ENCODE data around the gene HMHB1. TPM values are rescaled to one million over a fixed set of nuclear protein-coding genes. Genes with fewer than 3 reads are reported as not detected.

Gene HMHB1
- total RNA-seq = not detected in 2 replicates
- polyA plus RNA-seq = not detected in 2 replicates

DNA sequence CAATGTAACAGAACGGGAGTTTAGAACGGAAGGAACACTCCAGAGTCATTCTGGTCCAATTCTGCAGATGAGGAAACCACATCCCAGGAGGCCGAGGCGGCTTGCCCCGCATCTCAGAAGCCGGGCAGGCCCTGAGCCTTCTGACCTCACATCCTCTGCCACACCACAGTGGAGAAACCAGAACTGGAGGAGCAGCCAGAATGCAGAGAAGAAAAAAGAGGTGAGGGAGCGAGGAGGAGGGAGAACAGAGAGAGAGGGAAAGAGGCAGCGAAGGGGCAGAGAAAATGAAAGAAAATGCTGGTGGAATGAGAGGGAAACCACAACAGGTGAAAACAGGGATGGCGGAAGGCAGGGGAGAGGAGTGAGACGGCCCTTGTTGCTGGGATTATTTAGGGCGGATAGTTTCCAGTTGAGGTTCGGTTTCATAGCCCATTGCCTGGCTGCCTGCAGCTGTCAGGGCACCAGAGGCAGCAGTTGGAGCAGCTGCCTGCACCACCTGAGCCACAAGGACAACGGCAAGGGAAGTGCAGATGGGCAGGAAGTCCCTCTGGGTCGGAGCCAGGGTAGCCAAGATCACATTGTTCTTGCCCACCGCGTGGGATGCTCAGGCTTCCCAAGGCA, at the start of gene HMHB1:
HMHB1 (plus strand) TSS at position 77 of the 621 bp plus-strand sequence.
- Histone ChIP-seq H3K4me1 (ENCODE audit: low read depth) (no peaks in the 10 kb centered on the region), H3K4me3 (no peak within 1 kb of the TSS), H3K36me3 (no peaks in the 10 kb centered on the region), H3K27me3 (no peaks in the 10 kb centered on the region), H3K9me3 (ENCODE audit: low read depth) (no peaks in the 10 kb centered on the region), H3K27ac (no peak within 1 kb of the TSS)
- no peak for DNase-seq (ENCODE audit: low read depth in 1 of 2, low spot score in 1 of 2)
- TF ChIP-seq, protein P1, sequence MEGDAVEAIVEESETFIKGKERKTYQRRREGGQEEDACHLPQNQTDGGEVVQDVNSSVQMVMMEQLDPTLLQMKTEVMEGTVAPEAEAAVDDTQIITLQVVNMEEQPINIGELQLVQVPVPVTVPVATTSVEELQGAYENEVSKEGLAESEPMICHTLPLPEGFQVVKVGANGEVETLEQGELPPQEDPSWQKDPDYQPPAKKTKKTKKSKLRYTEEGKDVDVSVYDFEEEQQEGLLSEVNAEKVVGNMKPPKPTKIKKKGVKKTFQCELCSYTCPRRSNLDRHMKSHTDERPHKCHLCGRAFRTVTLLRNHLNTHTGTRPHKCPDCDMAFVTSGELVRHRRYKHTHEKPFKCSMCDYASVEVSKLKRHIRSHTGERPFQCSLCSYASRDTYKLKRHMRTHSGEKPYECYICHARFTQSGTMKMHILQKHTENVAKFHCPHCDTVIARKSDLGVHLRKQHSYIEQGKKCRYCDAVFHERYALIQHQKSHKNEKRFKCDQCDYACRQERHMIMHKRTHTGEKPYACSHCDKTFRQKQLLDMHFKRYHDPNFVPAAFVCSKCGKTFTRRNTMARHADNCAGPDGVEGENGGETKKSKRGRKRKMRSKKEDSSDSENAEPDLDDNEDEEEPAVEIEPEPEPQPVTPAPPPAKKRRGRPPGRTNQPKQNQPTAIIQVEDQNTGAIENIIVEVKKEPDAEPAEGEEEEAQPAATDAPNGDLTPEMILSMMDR (IDR thresholded peaks at IDR 0.05; ENCODE audit: low read depth, low read length) = no peak

DNA sequence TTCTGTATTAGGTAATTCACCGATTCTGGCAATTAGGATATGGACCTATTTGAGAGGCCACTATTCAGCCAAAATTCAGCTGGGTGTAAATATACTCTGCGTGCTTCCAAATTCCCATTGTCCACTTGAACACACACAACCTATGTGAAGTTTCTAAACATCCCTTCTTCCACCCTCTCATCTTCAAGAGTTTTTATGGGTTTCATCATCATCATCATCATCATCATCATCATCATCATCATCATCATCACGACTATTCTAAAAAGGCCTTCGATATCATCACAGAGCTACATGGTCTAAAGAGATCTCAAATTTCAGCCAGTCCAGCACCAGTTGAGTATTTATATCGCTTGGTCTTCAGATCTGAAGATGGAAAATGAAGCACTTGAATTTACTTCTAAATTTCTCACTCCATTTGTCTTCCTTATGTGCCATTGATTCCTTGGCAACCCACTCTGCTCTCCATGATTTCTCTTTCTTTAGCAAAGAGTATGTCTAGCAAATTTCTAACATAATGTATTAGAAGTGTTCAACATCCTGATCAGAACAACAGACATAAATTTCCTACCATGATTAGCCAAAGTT, 49.2 kb upstream of the HMHB1 start:
- no peaks in the 10 kb centered on the region for H3K4me1 ChIP-seq (ENCODE audit: low read depth)
- no peak for DNase-seq (ENCODE audit: low read depth in 1 of 2, low spot score in 1 of 2)
- no peaks in the 10 kb centered on the region for H3K9me3 ChIP-seq (ENCODE audit: low read depth)
- TF ChIP-seq, protein P1 (IDR thresholded peaks at IDR 0.05; ENCODE audit: low read depth, low read length) = no peak
- no peak overlapping the region for H3K27ac ChIP-seq
- no peaks in the 10 kb centered on the region for H3K27me3 ChIP-seq
- no peak overlapping the region for H3K4me3 ChIP-seq
- H3K36me3 ChIP-seq = no peaks in the 10 kb centered on the region

DNA sequence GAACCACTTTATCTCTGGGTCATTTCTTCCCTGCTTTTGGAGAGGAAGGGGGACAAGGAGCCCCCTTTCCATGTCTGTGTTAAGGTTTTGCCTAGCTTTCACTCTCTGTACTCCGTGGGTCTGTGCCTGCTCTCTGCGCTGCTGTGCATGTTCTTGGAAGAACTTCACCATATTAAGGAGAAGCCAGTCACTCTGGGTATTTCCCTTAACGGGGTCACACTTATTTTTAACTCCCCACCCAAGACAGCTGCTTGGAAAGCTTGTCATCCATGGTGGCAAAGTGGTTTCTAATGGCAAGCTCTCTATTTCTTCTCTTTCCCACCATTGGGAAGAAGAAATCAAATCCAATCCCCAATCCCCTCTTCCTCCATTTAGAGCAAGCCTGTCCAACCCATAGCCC, 44.8 kb upstream of the HMHB1 start:
- no peak overlapping the region for H3K27ac ChIP-seq
- no peaks in the 10 kb centered on the region for H3K4me1 ChIP-seq (ENCODE audit: low read depth)
- no peaks in the 10 kb centered on the region for H3K27me3 ChIP-seq
- DNase-seq (ENCODE audit: low read depth in 1 of 2, low spot score in 1 of 2) = no peak
- H3K9me3 ChIP-seq (ENCODE audit: low read depth) = no peaks in the 10 kb centered on the region
- TF ChIP-seq, protein P1 (IDR thresholded peaks at IDR 0.05; ENCODE audit: low read depth, low read length) = no peak
- no peaks in the 10 kb centered on the region for H3K36me3 ChIP-seq
- H3K4me3 ChIP-seq = no peak overlapping the region

DNA sequence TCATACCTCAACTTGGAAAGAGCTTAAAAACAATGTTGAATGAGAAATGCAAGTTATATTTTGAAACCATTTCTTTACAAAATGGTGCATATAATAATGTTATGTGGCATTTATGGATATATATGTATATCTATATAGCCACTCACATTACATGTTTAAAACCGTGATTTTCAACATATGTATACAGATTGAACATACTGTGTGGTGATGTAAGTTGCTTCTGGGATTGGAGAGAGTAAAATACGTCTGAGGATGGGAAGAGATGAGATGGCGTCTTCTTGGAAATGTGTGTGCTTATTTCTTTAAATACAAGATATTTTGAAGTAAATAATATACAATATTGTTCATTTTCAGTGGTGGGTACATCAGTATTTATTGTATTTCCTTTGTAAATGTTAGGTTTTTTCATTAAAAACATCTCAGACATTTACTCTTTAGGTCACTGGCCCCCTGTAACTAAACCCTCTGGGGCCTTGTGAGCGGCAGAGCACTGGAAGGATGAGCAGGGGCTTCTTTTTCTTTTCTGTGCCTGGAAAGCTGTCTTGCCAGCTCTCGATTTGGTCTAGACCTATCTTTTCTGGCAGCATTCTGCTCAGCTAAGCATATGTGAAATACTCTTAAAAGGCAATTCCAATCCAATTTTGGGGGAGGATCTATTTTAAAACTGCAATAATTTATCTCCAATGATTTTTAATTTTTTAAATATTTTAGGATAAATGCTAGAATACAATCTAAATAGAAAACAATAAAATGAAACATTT, 42.8 kb upstream of the HMHB1 start:
- no peaks in the 10 kb centered on the region for H3K9me3 ChIP-seq (ENCODE audit: low read depth)
- H3K4me1 ChIP-seq (ENCODE audit: low read depth) = no peaks in the 10 kb centered on the region
- no peak overlapping the region for H3K4me3 ChIP-seq
- H3K36me3 ChIP-seq = no peaks in the 10 kb centered on the region
- DNase-seq (ENCODE audit: low read depth in 1 of 2, low spot score in 1 of 2) = no peak
- H3K27ac ChIP-seq = no peak overlapping the region
- TF ChIP-seq, protein P1 (IDR thresholded peaks at IDR 0.05; ENCODE audit: low read depth, low read length) = no peak
- H3K27me3 ChIP-seq = no peaks in the 10 kb centered on the region

DNA sequence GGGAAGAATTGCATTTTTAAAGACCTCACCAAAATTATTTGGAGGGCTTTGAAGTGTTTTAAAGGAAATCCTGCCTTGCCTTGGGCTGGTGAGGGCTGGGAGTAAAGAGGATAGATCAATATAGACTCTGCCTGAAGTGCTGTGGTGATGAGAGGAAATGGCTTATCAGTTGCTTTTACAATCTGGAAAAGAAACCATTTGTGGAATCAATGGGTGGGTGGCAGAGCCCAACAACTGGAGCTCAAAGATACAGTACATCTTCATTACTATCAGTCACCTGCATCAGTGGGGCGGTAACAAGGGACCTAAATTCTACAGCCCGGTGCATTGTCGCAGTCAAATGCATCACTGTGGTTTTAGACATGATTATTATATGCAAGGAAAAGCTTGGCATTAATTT, 41.5 kb upstream of the HMHB1 start:
- no peaks in the 10 kb centered on the region for H3K9me3 ChIP-seq (ENCODE audit: low read depth)
- H3K36me3 ChIP-seq = no peaks in the 10 kb centered on the region
- no peak for DNase-seq (ENCODE audit: low read depth in 1 of 2, low spot score in 1 of 2)
- TF ChIP-seq, protein P1 (IDR thresholded peaks at IDR 0.05; ENCODE audit: low read depth, low read length) = no peak
- H3K4me1 ChIP-seq (ENCODE audit: low read depth) = no peaks in the 10 kb centered on the region
- H3K27ac ChIP-seq = no peak overlapping the region
- no peak overlapping the region for H3K4me3 ChIP-seq
- H3K27me3 ChIP-seq = no peaks in the 10 kb centered on the region

All from cardiac muscle cell (in vitro differentiated cells and primary cell).